Caki2 (cell line): ENCODE data around the gene C2orf49. TPM values are rescaled to one million over a fixed set of nuclear protein-coding genes. Genes with fewer than 3 reads are reported as not detected.

ENCODE experiments used
- DNase-seq: peaks from one replicate; pipeline ENCODE4 v3.0.0-alpha.2; 2015; ENCODE audit warnings: low read depth
- in situ Hi-C: cut with HindIII; loops from 2 replicates; pipeline ENCODE4 v1.10.0; 2016; ENCODE audit warnings: low sequenced_read_pairs, low pct_unique_long_range_greater_than_20kb, mixed read lengths
- total RNA-seq: library from RNA; depleted of rRNA; stranded (reverse); fragments of >200 nt; shearing (Covaris generic); gene quantifications from 2 replicates; pipeline ENCODE4 v1.2.3, GENCODE V29; 2014; ENCODE audit warnings: low replicate concordance; rRNA removed

C2orf49 gene
- total RNA-seq: 18.6 and 36.8 TPM in 2 replicates

- in situ Hi-C loops: no loop called here
Measured at GRCh38 chr2:105337122-105338019, at the start of gene C2orf49. Gene C2orf49, plus strand, starts transcription at chr2:105337540. Its CDS starts 48 bp downstream, at chr2:105337588.

GRCh38 chr2:105287692-105288091, 49.6 kb upstream of the C2orf49 start:
- peak; percentile 14 for DNase-seq

More at GRCh38 chr2:105337122-105338019, at the start of gene C2orf49:
- DNase-seq: peak; percentile 90

GRCh38 chr2:105288133-105288532, 49.2 kb upstream of the C2orf49 start:
- in situ Hi-C loops: no loop called here
- DNase-seq: no peak

More at GRCh38 chr2:105287692-105288091, 49.6 kb upstream of the C2orf49 start:
- in situ Hi-C loops: no loop called here

- in situ Hi-C loops: no loop called here
- no peak for DNase-seq
Measured at GRCh38 chr2:105290981-105291660, 46.2 kb upstream of the C2orf49 start.

GRCh38 chr2:105291981-105292380, 45.4 kb upstream of the C2orf49 start:
- in situ Hi-C loops: no loop called here
- DNase-seq: no peak

- peak; percentile 53 for DNase-seq
- in situ Hi-C loops: no loop called here
Measured at GRCh38 chr2:105294046-105294445, 43.3 kb upstream of the C2orf49 start.

- in situ Hi-C loops: no loop called here
- peak; percentile 71 for DNase-seq
Measured at GRCh38 chr2:105294844-105295481, 42.4 kb upstream of the C2orf49 start.

GRCh38 chr2:105296017-105296611, 41.2 kb upstream of the C2orf49 start:
- in situ Hi-C loops: no loop called here
- DNase-seq: no peak

- in situ Hi-C loops: no loop called here
- DNase-seq: no peak
Measured at GRCh38 chr2:105297216-105297615, 40.1 kb upstream of the C2orf49 start.

GRCh38 chr2:105298017-105298416, 39.3 kb upstream of the C2orf49 start:
- in situ Hi-C loops: no loop called here
- DNase-seq: no peak

GRCh38 chr2:105299290-105299689, 38.0 kb upstream of the C2orf49 start:
- peak; percentile 40 for DNase-seq
- in situ Hi-C loops: no loop called here

GRCh38 chr2:105301646-105302045, 35.7 kb upstream of the C2orf49 start:
- in situ Hi-C loops: no loop called here
- DNase-seq: no peak

- DNase-seq: no peak
- in situ Hi-C loops: no loop called here
Measured at GRCh38 chr2:105307146-105307545, 30.2 kb upstream of the C2orf49 start.

- DNase-seq: no peak
- in situ Hi-C loops: no loop called here
Measured at GRCh38 chr2:105307550-105307949, 29.8 kb upstream of the C2orf49 start.

GRCh38 chr2:105307962-105308361, 29.4 kb upstream of the C2orf49 start:
- no peak for DNase-seq
- in situ Hi-C loops: no loop called here

- in situ Hi-C loops: no loop called here
- no peak for DNase-seq
Measured at GRCh38 chr2:105308382-105309146, 28.8 kb upstream of the C2orf49 start.

GRCh38 chr2:105309147-105309545, 28.2 kb upstream of the C2orf49 start:
- no peak for DNase-seq

GRCh38 chr2:105313877-105314276, 23.5 kb upstream of the C2orf49 start:
- no peak for DNase-seq
- in situ Hi-C loops: no loop called here

More at GRCh38 chr2:105309147-105309545, 28.2 kb upstream of the C2orf49 start:
- in situ Hi-C loops: no loop called here
